Right forelimb (tissue), 1 donor: ENCODE data around the gene TBXA2R.
"Not testable (repeated sequence)": the region's sequence is repeated elsewhere in the genome, so short reads cannot be mapped to it uniquely, and the experiment has no call there.

ENCODE experiments used
- DNase-seq: peaks from one replicate; pipeline ENCODE4 v3.0.0-alpha.2; 2018

The TBXA2R gene

GRCh38 chr19:3638208-3639193, 31.8 kb upstream of the TBXA2R start:
- DNase-seq, result no peak

- DNase-seq, result no peak
Measured at GRCh38 chr19:3637621-3638020, 30.9 kb upstream of the TBXA2R start.

GRCh38 chr19:3636962-3637361, 30.3 kb upstream of the TBXA2R start:
- no peak for DNase-seq

- DNase-seq, result no peak
Measured at GRCh38 chr19:3636506-3636905, 29.8 kb upstream of the TBXA2R start.

- DNase-seq, result no peak
Measured at GRCh38 chr19:3634496-3635045, 27.9 kb upstream of the TBXA2R start.

- DNase-seq, result no peak
Measured at GRCh38 chr19:3633559-3633988, 26.9 kb upstream of the TBXA2R start.

GRCh38 chr19:3632739-3633558, 26.3 kb upstream of the TBXA2R start:
- DNase-seq, result no peak

- DNase-seq, result no peak
Measured at GRCh38 chr19:3632098-3632497, 25.4 kb upstream of the TBXA2R start.

GRCh38 chr19:3631053-3631861, 24.6 kb upstream of the TBXA2R start:
- no peak for DNase-seq

GRCh38 chr19:3628766-3629165, 22.1 kb upstream of the TBXA2R start:
- not testable (repeated sequence) for DNase-seq

- no peak for DNase-seq
Measured at GRCh38 chr19:3627351-3627723, 20.7 kb upstream of the TBXA2R start.

- peak; percentile 98 for DNase-seq
Measured at GRCh38 chr19:3626473-3627350, 20.0 kb upstream of the TBXA2R start, which contains the start of gene CACTIN. Gene CACTIN (minus strand): TSS chr19:3626790. CDS start chr19:3626762, 28 bp downstream.

- DNase-seq, result no peak
Measured at GRCh38 chr19:3625996-3626472, 19.4 kb upstream of the TBXA2R start.

GRCh38 chr19:3623716-3624115, 17.0 kb upstream of the TBXA2R start:
- no peak for DNase-seq

GRCh38 chr19:3622224-3622623, 15.5 kb upstream of the TBXA2R start:
- DNase-seq, result no peak

GRCh38 chr19:3621689-3622088, 15.0 kb upstream of the TBXA2R start:
- DNase-seq, result no peak

GRCh38 chr19:3620817-3621547, 14.3 kb upstream of the TBXA2R start:
- no peak for DNase-seq

- DNase-seq, result no peak
Measured at GRCh38 chr19:3620145-3620816, 13.6 kb upstream of the TBXA2R start.

GRCh38 chr19:3619631-3620012, 12.9 kb upstream of the TBXA2R start:
- DNase-seq, result no peak
